Lower leg skin (tissue), 3 donors: ENCODE measurements around the gene EML5.

Experiments
- CTCF ChIP-seq, 3 donors: fragments of 450-650 bp; IDR thresholded peaks; one replicate each; pipeline ENCODE4 v1.5.1; 2016; ENCODE audit warnings: antibody characterized with exemption in 3 of 3, mild to moderate bottlenecking in 3 of 3, moderate library complexity in 2 of 3
- POLR2A ChIP-seq, 2 donors: fragments of 450-650 bp; IDR thresholded peaks; one replicate each; pipeline ENCODE4 v1.6.1; 2016 to 2017; ENCODE audit warnings: antibody characterized with exemption in 2 of 2, mild to moderate bottlenecking in 1 of 2, moderate library complexity in 1 of 2

- TF ChIP-seq POLR2A (IDR thresholded peaks at IDR 0.05), result no peak
- no peak for TF ChIP-seq CTCF (IDR thresholded peaks at IDR 0.05)
Measured at GRCh38 chr14:88804477-88804876, 11.7 kb upstream of the EML5 start.
